ENCODE data around the gene SORCS2.

The SORCS2 gene

GRCh38 chr4:7763788-7764187, 571.5 kb downstream of the SORCS2 start:
- Histone ChIP-seq H3K9ac (ENCODE audit: low read depth, low read length) (no peak overlapping the region), H3K36me3 (ENCODE audit: insufficient read depth, low read depth, low read length) (peaks cover 25% of the 10 kb centered on the region), H3K4me3 (ENCODE audit: low read length) (no peak overlapping the region), H3K27ac (ENCODE audit: low read length) (no peak overlapping the region), H3K27me3 (ENCODE audit: insufficient read depth, low read length) (no peaks in the 10 kb centered on the region), H3K9me3 (ENCODE audit: insufficient read depth, low read depth, low read length) (no peaks in the 10 kb centered on the region), H3K4me1 (ENCODE audit: insufficient read depth, low read length) (no peaks in the 10 kb centered on the region)

GRCh38 chr4:7764466-7764865, 572.1 kb downstream of the SORCS2 start:
- Histone ChIP-seq H3K9ac (ENCODE audit: low read depth, low read length) (no peak overlapping the region), H3K27ac (ENCODE audit: low read length) (no peak overlapping the region), H3K27me3 (ENCODE audit: insufficient read depth, low read length) (no peaks in the 10 kb centered on the region), H3K36me3 (ENCODE audit: insufficient read depth, low read depth, low read length) (peaks cover 26% of the 10 kb centered on the region), H3K9me3 (ENCODE audit: insufficient read depth, low read depth, low read length) (no peaks in the 10 kb centered on the region), H3K4me3 (ENCODE audit: low read length) (no peak overlapping the region), H3K4me1 (ENCODE audit: insufficient read depth, low read length) (no peaks in the 10 kb centered on the region)

DNA sequence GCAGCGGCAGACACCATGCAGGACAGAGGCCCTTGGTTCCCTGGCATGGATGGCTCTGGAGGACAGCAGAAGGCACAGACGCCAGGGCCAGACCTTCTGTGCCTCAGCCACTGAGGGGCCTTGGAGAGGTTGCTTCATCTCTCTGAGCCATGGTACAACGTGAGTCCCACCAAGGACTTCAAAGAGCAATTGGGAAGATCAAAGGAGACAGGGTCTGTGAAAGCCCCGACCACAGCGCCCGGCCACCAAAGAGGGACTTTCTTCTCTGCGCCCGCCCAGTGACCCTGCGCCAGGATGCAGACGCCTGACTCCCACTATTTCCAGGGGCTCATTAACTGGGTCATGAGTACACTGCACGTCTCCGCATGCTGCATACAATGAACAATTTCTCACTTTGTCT, 573.3 kb downstream of the SORCS2 start:
- Histone ChIP-seq H3K36me3 (ENCODE audit: insufficient read depth, low read depth, low read length) (peaks cover 26% of the 10 kb centered on the region), H3K27ac (ENCODE audit: low read length) (no peak overlapping the region), H3K9ac (ENCODE audit: low read depth, low read length) (no peak overlapping the region), H3K9me3 (ENCODE audit: insufficient read depth, low read depth, low read length) (no peaks in the 10 kb centered on the region), H3K27me3 (ENCODE audit: insufficient read depth, low read length) (no peaks in the 10 kb centered on the region), H3K4me1 (ENCODE audit: insufficient read depth, low read length) (no peaks in the 10 kb centered on the region; the same call in 1 of the 2 replicates), H3K4me3 (ENCODE audit: low read length) (no peak overlapping the region)

DNA sequence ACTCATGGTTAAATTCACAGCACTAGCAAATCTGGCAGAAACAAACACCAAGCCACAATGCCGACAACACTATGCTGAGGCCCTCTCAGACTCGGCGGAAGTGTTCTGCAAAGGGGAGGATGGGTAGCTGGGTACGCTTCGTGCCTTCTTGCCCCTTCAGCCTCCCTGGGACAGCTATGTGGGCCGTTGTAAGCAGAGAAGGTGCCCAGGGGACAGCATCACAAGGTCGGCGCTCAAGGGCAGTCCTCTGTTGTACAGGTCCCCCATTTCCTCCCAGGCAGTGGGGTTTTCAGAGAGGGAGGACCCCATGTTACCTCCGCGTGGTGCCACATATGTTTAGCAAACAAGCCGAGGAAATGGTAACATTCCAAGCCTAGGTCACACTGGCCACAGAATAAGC, 573.7 kb downstream of the SORCS2 start:
- Histone ChIP-seq H3K4me3 (ENCODE audit: low read length) (no peak overlapping the region), H3K27me3 (ENCODE audit: insufficient read depth, low read length) (no peaks in the 10 kb centered on the region), H3K4me1 (ENCODE audit: insufficient read depth, low read length) (no peaks in the 10 kb centered on the region; the same call in 1 of the 2 replicates), H3K9ac (ENCODE audit: low read depth, low read length) (no peak overlapping the region), H3K9me3 (ENCODE audit: insufficient read depth, low read depth, low read length) (no peaks in the 10 kb centered on the region), H3K27ac (ENCODE audit: low read length) (no peak overlapping the region), H3K36me3 (ENCODE audit: insufficient read depth, low read depth, low read length) (peaks cover 25% of the 10 kb centered on the region)

GRCh38 chr4:7766661-7767345, 574.5 kb downstream of the SORCS2 start:
- no peak overlapping the region for H3K9ac ChIP-seq (ENCODE audit: low read depth, low read length)
- H3K27me3 ChIP-seq (ENCODE audit: insufficient read depth, low read length), result no peaks in the 10 kb centered on the region
- H3K4me3 ChIP-seq (ENCODE audit: low read length), result no peak overlapping the region
- H3K27ac ChIP-seq (ENCODE audit: low read length), result no peak overlapping the region
- peaks cover 23% of the 10 kb centered on the region for H3K36me3 ChIP-seq (ENCODE audit: insufficient read depth, low read depth, low read length)
- H3K9me3 ChIP-seq (ENCODE audit: insufficient read depth, low read depth, low read length), result no peaks in the 10 kb centered on the region
- H3K4me1 ChIP-seq (ENCODE audit: insufficient read depth, low read length), result no peaks in the 10 kb centered on the region; the same call in 1 of the 2 replicates

GRCh38 chr4:7767526-7767925, 575.2 kb downstream of the SORCS2 start:
- no peak overlapping the region for H3K27ac ChIP-seq (ENCODE audit: low read length)
- H3K27me3 ChIP-seq (ENCODE audit: insufficient read depth, low read length), result no peaks in the 10 kb centered on the region
- H3K9me3 ChIP-seq (ENCODE audit: insufficient read depth, low read depth, low read length), result no peaks in the 10 kb centered on the region
- no peak overlapping the region for H3K9ac ChIP-seq (ENCODE audit: low read depth, low read length)
- H3K36me3 ChIP-seq (ENCODE audit: insufficient read depth, low read depth, low read length), result peaks cover 31% of the 10 kb centered on the region
- no peak overlapping the region for H3K4me3 ChIP-seq (ENCODE audit: low read length)
- H3K4me1 ChIP-seq (ENCODE audit: insufficient read depth, low read length), result no peaks in the 10 kb centered on the region; the same call in 1 of the 2 replicates

GRCh38 chr4:7767966-7768365, 575.6 kb downstream of the SORCS2 start:
- Histone ChIP-seq H3K9ac (ENCODE audit: low read depth, low read length) (no peak overlapping the region), H3K27me3 (ENCODE audit: insufficient read depth, low read length) (no peaks in the 10 kb centered on the region), H3K36me3 (ENCODE audit: insufficient read depth, low read depth, low read length) (peaks cover 33% of the 10 kb centered on the region), H3K27ac (ENCODE audit: low read length) (no peak overlapping the region), H3K4me3 (ENCODE audit: low read length) (no peak overlapping the region), H3K9me3 (ENCODE audit: insufficient read depth, low read depth, low read length) (no peaks in the 10 kb centered on the region), H3K4me1 (ENCODE audit: insufficient read depth, low read length) (no peaks in the 10 kb centered on the region; the same call in 1 of the 2 replicates)

- Histone ChIP-seq H3K36me3 (ENCODE audit: insufficient read depth, low read depth, low read length) (peaks cover 37% of the 10 kb centered on the region), H3K27me3 (ENCODE audit: insufficient read depth, low read length) (no peaks in the 10 kb centered on the region), H3K4me1 (ENCODE audit: insufficient read depth, low read length) (no peaks in the 10 kb centered on the region; the same call in 1 of the 2 replicates), H3K9ac (ENCODE audit: low read depth, low read length) (no peak overlapping the region), H3K9me3 (ENCODE audit: insufficient read depth, low read depth, low read length) (no peaks in the 10 kb centered on the region), H3K27ac (ENCODE audit: low read length) (no peak overlapping the region), H3K4me3 (ENCODE audit: low read length) (no peak overlapping the region)
These were observed 576.4 kb downstream of the SORCS2 start for GRCh38 chr4:7768736-7769135.

DNA sequence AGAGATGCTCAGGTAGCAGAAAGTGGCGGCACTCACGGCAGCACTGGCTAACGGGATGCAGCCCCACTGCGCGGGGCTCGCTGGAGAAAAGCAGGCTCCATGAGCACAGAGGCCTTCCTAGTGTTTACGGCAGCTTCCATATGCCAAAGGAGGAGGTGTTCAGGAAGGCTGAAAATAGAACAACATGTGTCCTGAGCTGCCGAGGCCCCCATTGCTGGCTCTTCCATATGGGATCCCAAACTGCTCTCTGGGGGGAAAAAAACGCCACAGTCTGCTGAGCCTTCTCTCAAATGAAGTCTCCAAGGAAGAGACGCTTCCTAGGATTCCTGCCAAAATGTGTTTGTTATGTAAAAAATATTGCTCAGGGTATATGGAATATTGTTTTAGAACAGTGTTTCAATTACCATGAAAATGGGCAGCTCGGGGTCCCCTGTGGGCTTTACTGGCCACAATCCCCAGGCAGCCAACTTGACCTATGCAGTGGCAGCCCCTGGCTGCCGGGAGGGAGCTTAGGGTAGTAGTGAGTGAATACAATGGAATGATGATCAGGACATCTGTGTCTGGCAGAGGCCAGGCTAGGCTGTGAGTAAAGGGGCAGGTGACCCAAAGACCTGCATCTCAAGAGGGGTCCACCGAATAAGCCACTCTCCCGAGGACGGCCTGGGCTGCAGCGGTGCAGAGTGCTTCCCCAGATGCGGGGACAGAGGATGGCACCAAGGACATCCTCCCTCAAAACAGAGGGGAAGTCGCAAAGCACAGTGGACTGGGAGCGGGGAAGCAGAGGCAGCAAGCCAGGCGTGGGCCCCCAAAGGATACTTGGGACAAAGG, 577.3 kb downstream of the SORCS2 start:
- Histone ChIP-seq H3K27ac (ENCODE audit: low read length) (no peak overlapping the region), H3K4me1 (ENCODE audit: insufficient read depth, low read length) (no peaks in the 10 kb centered on the region; the same call in 1 of the 2 replicates), H3K4me3 (ENCODE audit: low read length) (no peak overlapping the region), H3K36me3 (ENCODE audit: insufficient read depth, low read depth, low read length) (peaks cover 38% of the 10 kb centered on the region), H3K9me3 (ENCODE audit: insufficient read depth, low read depth, low read length) (no peaks in the 10 kb centered on the region), H3K27me3 (ENCODE audit: insufficient read depth, low read length) (no peaks in the 10 kb centered on the region), H3K9ac (ENCODE audit: low read depth, low read length) (no peak overlapping the region)

DNA sequence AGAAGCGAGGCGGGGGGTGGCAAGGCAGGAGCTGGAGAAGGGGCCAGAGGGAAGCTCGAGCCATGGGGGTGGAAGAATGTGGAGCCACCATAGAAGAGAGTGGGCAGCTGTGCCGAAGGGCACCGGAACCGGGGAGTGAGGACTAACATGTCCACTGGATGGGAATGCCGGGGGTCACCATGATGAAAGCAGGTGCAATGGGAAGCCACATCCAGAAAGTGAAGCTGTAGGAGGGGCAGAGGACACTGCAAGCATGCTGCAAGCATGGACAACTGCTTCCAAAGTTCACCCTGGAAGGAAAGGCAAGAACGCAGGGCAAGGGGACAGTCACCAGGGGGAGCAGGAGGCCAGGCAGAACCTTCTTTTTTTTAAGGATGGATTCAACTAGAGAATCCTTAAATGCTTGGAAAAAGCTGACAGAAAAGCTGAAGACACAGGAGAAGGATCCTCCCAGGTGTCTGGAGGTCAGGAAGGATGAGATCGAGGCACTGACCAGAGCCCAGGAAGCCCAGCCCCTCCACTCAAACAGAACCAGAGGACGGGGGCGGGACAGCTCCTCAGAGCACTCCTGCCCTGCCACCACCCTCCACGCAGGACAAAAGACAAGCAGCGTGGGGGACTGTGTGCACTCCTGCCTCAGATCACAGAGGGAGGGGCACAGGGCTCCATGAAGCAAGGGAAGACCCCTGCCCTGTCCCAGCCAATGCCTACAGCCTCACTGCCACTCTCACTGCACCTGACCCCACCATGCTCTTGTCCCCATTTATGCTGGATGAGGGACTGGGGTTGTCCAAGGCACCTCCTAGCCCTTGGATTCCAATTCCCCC, 578.1 kb downstream of the SORCS2 start:
- Histone ChIP-seq H3K27ac (ENCODE audit: low read length) (no peak overlapping the region), H3K9me3 (ENCODE audit: insufficient read depth, low read depth, low read length) (no peaks in the 10 kb centered on the region), H3K9ac (ENCODE audit: low read depth, low read length) (no peak overlapping the region), H3K36me3 (ENCODE audit: insufficient read depth, low read depth, low read length) (peaks cover 38% of the 10 kb centered on the region), H3K27me3 (ENCODE audit: insufficient read depth, low read length) (no peaks in the 10 kb centered on the region), H3K4me3 (ENCODE audit: low read length) (no peak overlapping the region), H3K4me1 (ENCODE audit: insufficient read depth, low read length) (peaks cover 3% of the 10 kb centered on the region)

- Histone ChIP-seq H3K9ac (ENCODE audit: low read depth, low read length) (no peak overlapping the region), H3K27ac (ENCODE audit: low read length) (no peak overlapping the region), H3K4me3 (ENCODE audit: low read length) (no peak overlapping the region), H3K4me1 (ENCODE audit: insufficient read depth, low read length) (peaks cover 4% of the 10 kb centered on the region), H3K27me3 (ENCODE audit: insufficient read depth, low read length) (no peaks in the 10 kb centered on the region), H3K36me3 (ENCODE audit: insufficient read depth, low read depth, low read length) (peaks cover 38% of the 10 kb centered on the region), H3K9me3 (ENCODE audit: insufficient read depth, low read depth, low read length) (no peaks in the 10 kb centered on the region)
These were observed 578.7 kb downstream of the SORCS2 start for GRCh38 chr4:7771056-7771455.

Data from iPS-20b (cell line).